HepG2 (cell line): ENCODE measurements around the gene DHRS13. TPM values are rescaled to one million over a fixed set of nuclear protein-coding genes. Genes with fewer than 3 reads are reported as not detected.
A peak's percentile ranks its signal among the peaks of the same experiment; 100 is the strongest.

Experiments used
- ESRRA ChIP-seq: sonication (generic); formaldehyde crosslinking; IDR thresholded peaks from 2 replicates; pipeline ENCODE4 v1.5.1; 2020; ENCODE audit warnings: mild to moderate bottlenecking, low read depth, missing genetic modification reagents
- FIP1L1 ChIP-seq: fragments of 200-400 bp; formaldehyde crosslinking; IDR thresholded peaks from 2 replicates; pipeline ENCODE4 v1.6.1; 2018; ENCODE audit warnings: low read depth, mild to moderate bottlenecking, low read length, moderate library complexity, borderline replicate concordance; ENCODE audit not compliant: insufficient read depth
- HOXA7 ChIP-seq: sonication (generic); formaldehyde crosslinking; IDR thresholded peaks from 2 replicates; pipeline ENCODE4 v1.8.1; 2022; ENCODE audit warnings: mild to moderate bottlenecking, missing genetic modification reagents, moderate library complexity
- MBNL3 ChIP-seq: fragments of 250-450 bp; sonication (Bioruptor Pico); conservative IDR thresholded peaks from 2 replicates; pipeline ENCODE4 v1.8.0; 2022; ENCODE audit warnings: mild to moderate bottlenecking, inconsistent platforms
- PHF21A ChIP-seq: sonication (generic); formaldehyde crosslinking; IDR thresholded peaks from 2 replicates; pipeline ENCODE4 v1.5.0; 2020; ENCODE audit warnings: mild to moderate bottlenecking, missing genetic modification reagents
- SMARCC2 ChIP-seq: fragments of 450-650 bp; IDR thresholded peaks from 2 replicates; pipeline ENCODE4 v1.6.1; 2017; ENCODE audit warnings: antibody characterized with exemption, mild to moderate bottlenecking
- TBX2 ChIP-seq: sonication (generic); formaldehyde crosslinking; IDR thresholded peaks from 2 replicates; pipeline ENCODE4 v1.5.0; 2020; ENCODE audit warnings: missing genetic modification reagents, mild to moderate bottlenecking, borderline replicate concordance
- ZIK1 ChIP-seq: sonication (generic); formaldehyde crosslinking; IDR thresholded peaks from 2 replicates; pipeline ENCODE4 v1.5.0; 2020; ENCODE audit warnings: mild to moderate bottlenecking, low read depth, missing genetic modification reagents, borderline replicate concordance
- ZNF17 ChIP-seq: sonication (generic); formaldehyde crosslinking; IDR thresholded peaks from 2 replicates; pipeline ENCODE4 v1.5.0; 2020; ENCODE audit warnings: mild to moderate bottlenecking, missing genetic modification reagents
- ZNF235 ChIP-seq: sonication (generic); formaldehyde crosslinking; IDR thresholded peaks from 2 replicates; pipeline ENCODE4 v1.8.1; 2023; ENCODE audit warnings: mild to moderate bottlenecking, missing genetic modification reagents, borderline replicate concordance
- ZNF333 ChIP-seq: sonication (generic); formaldehyde crosslinking; IDR thresholded peaks from 2 replicates; pipeline ENCODE4 v1.4.0; 2020; ENCODE audit warnings: mild to moderate bottlenecking, missing genetic modification reagents, borderline replicate concordance
- ZNF460 ChIP-seq: sonication (generic); formaldehyde crosslinking; IDR thresholded peaks from 2 replicates; pipeline ENCODE4 v1.5.1; 2020; ENCODE audit warnings: missing genetic modification reagents, mild to moderate bottlenecking, borderline replicate concordance
- ZNF543 ChIP-seq: sonication (generic); formaldehyde crosslinking; IDR thresholded peaks from 2 replicates; pipeline ENCODE4 v1.4.0; 2020; ENCODE audit warnings: mild to moderate bottlenecking, missing genetic modification reagents
- ZNF562 ChIP-seq: sonication (generic); formaldehyde crosslinking; IDR thresholded peaks from 2 replicates; pipeline ENCODE4 v1.8.0; 2022; ENCODE audit warnings: missing genetic modification reagents, borderline replicate concordance
- ZNF615 ChIP-seq: sonication (generic); formaldehyde crosslinking; IDR thresholded peaks from 2 replicates; pipeline ENCODE4 v1.5.0; 2020; ENCODE audit warnings: mild to moderate bottlenecking, missing genetic modification reagents, borderline replicate concordance
- ZNF619 ChIP-seq: sonication (generic); formaldehyde crosslinking; IDR thresholded peaks from 2 replicates; pipeline ENCODE4 v1.4.0; 2020; ENCODE audit warnings: mild to moderate bottlenecking, missing genetic modification reagents
- ZNF646 ChIP-seq: sonication (generic); formaldehyde crosslinking; IDR thresholded peaks from 2 replicates; pipeline ENCODE4 v1.9.0; 2021; ENCODE audit warnings: mild to moderate bottlenecking, missing genetic modification reagents
- ZNF678 ChIP-seq: sonication (generic); formaldehyde crosslinking; IDR thresholded peaks from 2 replicates; pipeline ENCODE4 v1.4.0; 2020; ENCODE audit warnings: mild to moderate bottlenecking, missing genetic modification reagents
- ZNF775 ChIP-seq: sonication (generic); formaldehyde crosslinking; IDR thresholded peaks from 2 replicates; pipeline ENCODE4 v1.4.0; 2020; ENCODE audit warnings: missing genetic modification reagents, mild to moderate bottlenecking, moderate library complexity, borderline replicate concordance
- ZSCAN22 ChIP-seq: sonication (generic); formaldehyde crosslinking; IDR thresholded peaks from 2 replicates; pipeline ENCODE4 v1.4.0; 2020; ENCODE audit warnings: mild to moderate bottlenecking, missing genetic modification reagents
- polyA plus RNA-seq, 8 experiments: library from polyadenylated mRNA; depleted of rRNA in 3 of 8; stranded (reverse) in 7 of 8; unstranded in 1 of 8; fragments of >200 nt; fragmentation: Illumina TruSeq in 4 of 8; extraction: Trizol in 4 of 8; gene quantifications; 2 replicates each; pipeline versions ENCODE4 v1.2.1 to v1.2.3, GENCODE V29; 2011 to 2016; ENCODE audit warnings: low read depth in 4 of 8, missing spikeins in 1 of 8, mixed read lengths in 1 of 8; ENCODE audit not compliant: insufficient read depth in 1 of 8
- total RNA-seq, 5 experiments: library from RNA; depleted of rRNA; stranded (reverse); fragments of >200 nt; fragmentation: Illumina TruSeq; extraction: Trizol; gene quantifications; 2 replicates each; pipeline ENCODE4 v1.2.3, GENCODE V29; 2016; ENCODE audit warnings: low read depth in 1 of 5
- TF ChIP-seq, protein P1 (sequence below): sonication (generic); formaldehyde crosslinking; IDR thresholded peaks from 2 replicates; pipeline ENCODE4 v1.8.1; 2022; ENCODE audit warnings: mild to moderate bottlenecking, missing genetic modification reagents

The DHRS13 gene
- total and polyA plus RNA-seq, 2 of the 13 experiments (the other 11 are each of a cell fraction or from before 2014, with no cell fraction given) = 11.8 to 12.6 TPM

- TF ChIP-seq ZNF646 (no peak), TBX2 (CRISPR knock-in tag) (no peak), ZNF678 (CRISPR knock-in tag) (0 out of 2 replicates have a peak, but pooled peaks have one; percentile 40), ZSCAN22 (0 out of 2 replicates have a peak, but pooled peaks have one; percentile 28), ZNF543 (CRISPR knock-in tag) (0 out of 2 replicates have a peak, but pooled peaks have one; percentile 67), SMARCC2 (no peak), ZNF619 (CRISPR knock-in tag) (no peak), ZNF17 (no peak), PHF21A (CRISPR knock-in tag) (0 out of 2 replicates have a peak, but pooled peaks have one; percentile 1), ZNF615 (no peak), ZNF775 (0 out of 2 replicates have a peak, but pooled peaks have one; percentile 30), ESRRA (CRISPR knock-in tag) (no peak), FIP1L1 (no peak), ZNF562 (CRISPR knock-in tag) (no peak), ZNF235 (CRISPR knock-in tag) (no peak), ZIK1 (no peak), ZNF460 (CRISPR knock-in tag) (no peak), HOXA7 (CRISPR knock-in tag) (no peak), MBNL3 (no peak), ZNF333 (CRISPR knock-in tag) (no peak)
- TF ChIP-seq, protein P1, sequence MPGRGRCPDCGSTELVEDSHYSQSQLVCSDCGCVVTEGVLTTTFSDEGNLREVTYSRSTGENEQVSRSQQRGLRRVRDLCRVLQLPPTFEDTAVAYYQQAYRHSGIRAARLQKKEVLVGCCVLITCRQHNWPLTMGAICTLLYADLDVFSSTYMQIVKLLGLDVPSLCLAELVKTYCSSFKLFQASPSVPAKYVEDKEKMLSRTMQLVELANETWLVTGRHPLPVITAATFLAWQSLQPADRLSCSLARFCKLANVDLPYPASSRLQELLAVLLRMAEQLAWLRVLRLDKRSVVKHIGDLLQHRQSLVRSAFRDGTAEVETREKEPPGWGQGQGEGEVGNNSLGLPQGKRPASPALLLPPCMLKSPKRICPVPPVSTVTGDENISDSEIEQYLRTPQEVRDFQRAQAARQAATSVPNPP = 0 out of 2 replicates have a peak, but pooled peaks have one; percentile 19
Observed at GRCh38 chr17:28948873-28949184, 46.0 kb upstream of the DHRS13 start (continued).
